ENCODE data around the gene RARA.

The RARA gene

GRCh38 chr17:40330850-40331470 is 22.0 kb downstream of the RARA start:
- DNase-seq, result no peak

GRCh38 chr17:40331743-40332641 is 23.0 kb downstream of the RARA start:
- DNase-seq, result no peak

- no peak for DNase-seq
Measured at GRCh38 chr17:40333781-40334448, 24.9 kb downstream of the RARA start.

GRCh38 chr17:40335620-40336019 is 26.6 kb downstream of the RARA start:
- no peak for DNase-seq

GRCh38 chr17:40337351-40337750 is 28.4 kb downstream of the RARA start:
- no peak for DNase-seq

GRCh38 chr17:40338058-40338457 is 29.1 kb downstream of the RARA start:
- no peak for DNase-seq

GRCh38 chr17:40338941-40339649 is 30.1 kb downstream of the RARA start:
- peak; percentile 28 for DNase-seq

- DNase-seq, result no peak
Measured at GRCh38 chr17:40340327-40340726, 31.3 kb downstream of the RARA start.

- peak; percentile 86 for DNase-seq
Measured at GRCh38 chr17:40340880-40341807, 32.2 kb downstream of the RARA start.

- DNase-seq, result peak; percentile 86
Measured at GRCh38 chr17:40341808-40342503, 33.0 kb downstream of the RARA start.

- peak; percentile 45 for DNase-seq
Measured at GRCh38 chr17:40342504-40343218, 33.7 kb downstream of the RARA start.

GRCh38 chr17:40343219-40344119 is 34.5 kb downstream of the RARA start:
- peak; percentile 94 for DNase-seq

- DNase-seq, result no peak
Measured at GRCh38 chr17:40344421-40345160, 35.6 kb downstream of the RARA start.

GRCh38 chr17:40345161-40345993 is 36.4 kb downstream of the RARA start:
- DNase-seq, result peak; percentile 80

GRCh38 chr17:40345994-40346764 is 37.2 kb downstream of the RARA start:
- DNase-seq, result no peak

- DNase-seq, result no peak
Measured at GRCh38 chr17:40346765-40347158, 37.8 kb downstream of the RARA start.

Measured in NCI-H82 (cell line).